ENCODE results near the gene BIRC5.

GRCh38 chr17:78180083-78180482, 34.0 kb upstream of the BIRC5 start:
- TF ChIP-seq CTCF (IDR thresholded peaks at IDR 0.05; ENCODE audit: insufficient read depth, low read depth, low read length), result no peak
- TF ChIP-seq EZH2 (IDR thresholded peaks at IDR 0.05; ENCODE audit: insufficient read depth, low read length), result no peak

All from astrocyte (in vitro differentiated cells and primary cell).